Type B pancreatic cell (in vitro differentiated cells): ENCODE data around the gene HSD17B7. TPM values are rescaled to one million over a fixed set of nuclear protein-coding genes. Genes with fewer than 3 reads are reported as not detected.

ENCODE experiments used
- DNase-seq: peaks from one replicate; pipeline ENCODE4 v3.0.0; 2021; ENCODE audit warnings: mixed read lengths; ENCODE audit not compliant: unreplicated experiment; ENCODE audit errors: extremely low spot score
- H3K27ac Mint-ChIP-seq: 2 replicates; pipeline ENCODE4 v1.8.0; 2021; ENCODE audit warnings: mild to moderate bottlenecking, mixed read lengths
- H3K27me3 Mint-ChIP-seq: 2 replicates; pipeline ENCODE4 v1.8.0; 2021; ENCODE audit warnings: mixed read lengths
- H3K36me3 Mint-ChIP-seq: 2 replicates; pipeline ENCODE4 v1.8.0; 2021; ENCODE audit warnings: mixed read lengths
- H3K4me1 Mint-ChIP-seq: one replicate; pipeline ENCODE4 v1.8.0; 2021; ENCODE audit warnings: mixed read lengths; ENCODE audit not compliant: unreplicated experiment
- H3K4me3 Mint-ChIP-seq: 2 replicates; pipeline ENCODE4 v1.8.0; 2021; ENCODE audit warnings: mild to moderate bottlenecking, mixed read lengths
- H3K9me3 Mint-ChIP-seq: 2 replicates; pipeline ENCODE4 v1.8.0; 2021; ENCODE audit warnings: mixed read lengths
- total RNA-seq: library from RNA; stranded (reverse); gene quantifications from 2 replicates; pipeline ENCODE4 v1.2.1, GENCODE V29; 2021; ENCODE audit warnings: low replicate concordance
- TF ChIP-seq, protein P1 (sequence below): fragments of 200-600 bp; sonication (generic); conservative IDR thresholded peaks from 2 replicates; pipeline ENCODE4 v1.5.0; 2021; ENCODE audit warnings: antibody characterized with exemption, mild to moderate bottlenecking

HSD17B7 gene
- total RNA-seq, 1 donor from 2014 or later = 21.7 TPM

DNA sequence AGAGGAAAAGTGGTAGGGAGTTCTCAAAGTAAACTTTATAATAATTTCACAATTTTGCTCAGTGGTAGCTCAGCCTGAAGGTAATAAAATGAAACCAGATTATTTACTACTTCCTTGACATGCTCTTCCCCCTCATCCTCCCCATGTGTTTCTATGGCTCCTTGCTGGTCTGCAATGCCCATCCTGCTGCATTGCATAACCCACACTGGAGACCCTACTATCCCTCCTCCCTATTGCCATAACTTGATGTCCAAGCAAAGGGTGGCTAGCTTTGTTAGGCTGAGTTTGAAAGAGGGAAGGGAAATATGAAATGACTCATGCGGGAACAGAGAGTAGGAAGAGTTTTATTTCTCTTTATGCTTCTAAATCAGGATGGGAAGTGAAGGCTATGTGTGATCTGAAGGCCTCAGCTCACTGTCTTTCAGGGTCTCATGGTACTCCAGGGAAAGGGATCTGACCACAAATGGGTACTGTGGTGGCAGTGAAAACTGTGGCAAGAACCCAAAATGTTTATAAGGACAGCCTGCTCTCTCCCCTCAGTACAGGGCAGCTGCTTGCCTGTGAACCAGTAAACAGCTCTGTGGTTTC lies 36.4 kb upstream of the HSD17B7 start:
- H3K4me3 Mint-ChIP-seq = no peak overlapping the region
- H3K27ac Mint-ChIP-seq = no peak overlapping the region
- H3K9me3 Mint-ChIP-seq = no peaks in the 10 kb centered on the region
- DNase-seq = no peak
- no peaks in the 10 kb centered on the region for H3K4me1 Mint-ChIP-seq
- H3K36me3 Mint-ChIP-seq = no peaks in the 10 kb centered on the region
- H3K27me3 Mint-ChIP-seq = peaks cover 2% of the 10 kb centered on the region
- TF ChIP-seq, protein P1, sequence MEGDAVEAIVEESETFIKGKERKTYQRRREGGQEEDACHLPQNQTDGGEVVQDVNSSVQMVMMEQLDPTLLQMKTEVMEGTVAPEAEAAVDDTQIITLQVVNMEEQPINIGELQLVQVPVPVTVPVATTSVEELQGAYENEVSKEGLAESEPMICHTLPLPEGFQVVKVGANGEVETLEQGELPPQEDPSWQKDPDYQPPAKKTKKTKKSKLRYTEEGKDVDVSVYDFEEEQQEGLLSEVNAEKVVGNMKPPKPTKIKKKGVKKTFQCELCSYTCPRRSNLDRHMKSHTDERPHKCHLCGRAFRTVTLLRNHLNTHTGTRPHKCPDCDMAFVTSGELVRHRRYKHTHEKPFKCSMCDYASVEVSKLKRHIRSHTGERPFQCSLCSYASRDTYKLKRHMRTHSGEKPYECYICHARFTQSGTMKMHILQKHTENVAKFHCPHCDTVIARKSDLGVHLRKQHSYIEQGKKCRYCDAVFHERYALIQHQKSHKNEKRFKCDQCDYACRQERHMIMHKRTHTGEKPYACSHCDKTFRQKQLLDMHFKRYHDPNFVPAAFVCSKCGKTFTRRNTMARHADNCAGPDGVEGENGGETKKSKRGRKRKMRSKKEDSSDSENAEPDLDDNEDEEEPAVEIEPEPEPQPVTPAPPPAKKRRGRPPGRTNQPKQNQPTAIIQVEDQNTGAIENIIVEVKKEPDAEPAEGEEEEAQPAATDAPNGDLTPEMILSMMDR = no peak

GRCh38 chr1:162755306-162755705 lies 35.2 kb upstream of the HSD17B7 start:
- H3K27me3 Mint-ChIP-seq = no peaks in the 10 kb centered on the region

DNA sequence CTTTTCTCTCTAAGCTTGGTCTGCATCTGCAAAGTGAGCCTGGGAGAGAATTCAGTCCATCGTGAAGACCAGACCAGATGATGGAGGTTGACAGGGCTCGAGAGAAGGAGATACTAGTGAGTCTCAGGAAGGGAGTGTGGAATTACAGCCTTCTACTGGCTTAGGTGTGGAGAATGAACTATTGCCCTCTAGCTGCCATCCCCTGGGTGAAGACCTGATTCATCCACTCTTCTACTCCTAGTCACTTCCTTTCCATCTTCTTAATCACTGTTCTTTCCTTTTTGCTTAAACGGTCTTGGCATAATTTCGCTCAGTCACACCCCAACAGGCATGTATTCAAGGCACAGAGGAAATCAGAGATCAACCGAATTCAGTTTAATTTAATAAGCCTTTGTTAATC lies 34.0 kb upstream of the HSD17B7 start:
- Mint-ChIP-seq H3K27me3 (no peaks in the 10 kb centered on the region), H3K36me3 (no peaks in the 10 kb centered on the region), H3K9me3 (no peaks in the 10 kb centered on the region), H3K4me3 (no peak overlapping the region), H3K27ac (no peak overlapping the region), H3K4me1 (no peaks in the 10 kb centered on the region)
- DNase-seq = no peak
- TF ChIP-seq, protein P1 = no peak

More at GRCh38 chr1:162755306-162755705, 35.2 kb upstream of the HSD17B7 start:
- no peak for DNase-seq
- TF ChIP-seq, protein P1 = no peak
- no peaks in the 10 kb centered on the region for H3K4me1 Mint-ChIP-seq
- H3K9me3 Mint-ChIP-seq = no peaks in the 10 kb centered on the region
- H3K4me3 Mint-ChIP-seq = no peak overlapping the region
- H3K36me3 Mint-ChIP-seq = no peaks in the 10 kb centered on the region
- H3K27ac Mint-ChIP-seq = no peak overlapping the region

DNA sequence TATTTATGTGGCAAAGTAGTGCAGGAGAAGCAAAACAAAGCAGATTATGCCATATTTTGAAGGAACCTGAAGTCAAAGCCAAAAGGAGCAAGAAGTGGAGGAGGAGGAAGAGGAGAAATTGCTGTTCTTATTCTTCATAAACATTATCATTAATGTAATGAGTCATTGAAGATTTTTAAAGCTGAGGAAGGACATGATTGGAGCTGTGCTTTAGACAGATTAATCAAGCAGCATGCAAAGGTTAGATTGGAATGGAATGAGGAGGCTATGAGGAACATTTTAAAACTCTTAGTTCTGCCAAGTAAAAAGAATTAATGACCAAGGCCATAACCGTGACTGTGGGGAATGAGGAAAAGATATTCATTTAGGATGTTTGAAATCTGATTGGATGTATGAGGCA lies 33.0 kb upstream of the HSD17B7 start:
- Mint-ChIP-seq H3K27ac (no peak overlapping the region), H3K4me3 (no peak overlapping the region)

DNA sequence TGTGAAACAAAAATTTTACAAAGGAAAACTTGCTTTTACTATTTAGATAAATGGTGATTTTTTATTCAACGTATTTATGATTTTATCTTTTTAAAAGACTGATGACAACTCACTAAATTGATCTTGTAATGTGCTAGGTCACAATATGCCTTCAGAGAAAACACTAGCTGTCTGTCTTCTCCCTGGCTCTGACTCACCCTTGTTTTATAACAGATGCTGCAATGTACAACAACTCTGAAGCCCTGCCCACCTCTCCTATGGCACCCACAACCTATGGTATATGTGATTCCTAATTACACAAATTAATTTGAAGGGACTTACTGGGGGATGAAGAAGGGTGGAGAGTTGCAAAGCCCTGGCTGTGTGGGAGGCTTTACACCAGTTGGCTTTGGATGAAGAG lies 24.7 kb upstream of the HSD17B7 start:
- TF ChIP-seq, protein P1 = no peak
- Mint-ChIP-seq H3K4me1 (no peaks in the 10 kb centered on the region), H3K27me3 (peaks cover 3% of the 10 kb centered on the region), H3K4me3 (no peak overlapping the region), H3K27ac (no peak overlapping the region), H3K36me3 (peaks cover 12% of the 10 kb centered on the region), H3K9me3 (no peaks in the 10 kb centered on the region)
- DNase-seq = no peak

More for the DNA sequence above, 33.0 kb upstream of the HSD17B7 start:
- Mint-ChIP-seq H3K4me1 (no peaks in the 10 kb centered on the region), H3K9me3 (no peaks in the 10 kb centered on the region), H3K36me3 (no peaks in the 10 kb centered on the region), H3K27me3 (no peaks in the 10 kb centered on the region)
- TF ChIP-seq, protein P1 = no peak
- no peak for DNase-seq
